Activated T-cell treated with anti-CD3 and anti-CD28 coated beads for 24 hours (primary cell): ENCODE measurements around the gene FUT4.
"Not testable (repeated sequence)": the region's sequence is repeated elsewhere in the genome, so short reads cannot be mapped to it uniquely, and the experiment has no call there.

Source experiments
- DNase-seq: peaks from one replicate; pipeline ENCODE4 v3.0.0-alpha.2; 2020; ENCODE audit warnings: low read depth

FUT4 gene

GRCh38 chr11:94533206-94533605, 10.5 kb upstream of the FUT4 start:
- no peak for DNase-seq

GRCh38 chr11:94533696-94534630, 9.8 kb upstream of the FUT4 start:
- DNase-seq, result no peak

- no peak for DNase-seq
These were observed 7.3 kb upstream of the FUT4 start for GRCh38 chr11:94536386-94536785.

GRCh38 chr11:94537031-94537600, 6.6 kb upstream of the FUT4 start:
- no peak for DNase-seq

GRCh38 chr11:94539420-94539819, 4.3 kb upstream of the FUT4 start:
- no peak for DNase-seq

- no peak for DNase-seq
These were observed 1.0 kb downstream of the FUT4 start for GRCh38 chr11:94544646-94545263.

GRCh38 chr11:94545264-94546161, 1.8 kb downstream of the FUT4 start:
- no peak for DNase-seq

- DNase-seq, result no peak
These were observed 2.4 kb downstream of the FUT4 start for GRCh38 chr11:94546162-94546470.

GRCh38 chr11:94546886-94547285, 3.2 kb downstream of the FUT4 start:
- no peak for DNase-seq

GRCh38 chr11:94549146-94549545, 5.4 kb downstream of the FUT4 start:
- DNase-seq, result no peak

- DNase-seq, result no peak
These were observed 6.8 kb downstream of the FUT4 start for GRCh38 chr11:94550513-94550912.

GRCh38 chr11:94553938-94554337, 10.2 kb downstream of the FUT4 start:
- no peak for DNase-seq

- not testable (repeated sequence) for DNase-seq
These were observed 12.1 kb downstream of the FUT4 start for GRCh38 chr11:94555752-94556329.

- DNase-seq, result no peak
These were observed 13.7 kb downstream of the FUT4 start for GRCh38 chr11:94557421-94557820.

- no peak for DNase-seq
These were observed 14.3 kb downstream of the FUT4 start for GRCh38 chr11:94557992-94558391.

- DNase-seq, result no peak
These were observed 14.7 kb downstream of the FUT4 start for GRCh38 chr11:94558468-94558867.

- DNase-seq, result no peak
These were observed 15.2 kb downstream of the FUT4 start for GRCh38 chr11:94558932-94559331.

- DNase-seq, result no peak
These were observed 15.6 kb downstream of the FUT4 start for GRCh38 chr11:94559361-94559760.

- no peak for DNase-seq
These were observed 17.1 kb downstream of the FUT4 start for GRCh38 chr11:94560834-94561233.

GRCh38 chr11:94563176-94563847, 19.6 kb downstream of the FUT4 start:
- no peak for DNase-seq

GRCh38 chr11:94563848-94564467, 20.2 kb downstream of the FUT4 start:
- DNase-seq, result no peak
